ENCODE data around the gene SLC26A11. TPM values are rescaled to one million over a fixed set of nuclear protein-coding genes. Genes with fewer than 3 reads are reported as not detected.

Gene SLC26A11
- total RNA-seq, 1 experiment from 2014 or later, result 17.7 TPM

- TF ChIP-seq RAD21 (IDR thresholded peaks at IDR 0.05; ENCODE audit: low read depth), result no peak
Observed at GRCh38 chr17:80190716-80191115, 29.5 kb upstream of the SLC26A11 start (continued).

GRCh38 chr17:80191192-80191591, 29.0 kb upstream of the SLC26A11 start:
- no peak for TF ChIP-seq CBX3 (IDR thresholded peaks at IDR 0.05; ENCODE audit: low read depth)
- TF ChIP-seq, protein P1, sequence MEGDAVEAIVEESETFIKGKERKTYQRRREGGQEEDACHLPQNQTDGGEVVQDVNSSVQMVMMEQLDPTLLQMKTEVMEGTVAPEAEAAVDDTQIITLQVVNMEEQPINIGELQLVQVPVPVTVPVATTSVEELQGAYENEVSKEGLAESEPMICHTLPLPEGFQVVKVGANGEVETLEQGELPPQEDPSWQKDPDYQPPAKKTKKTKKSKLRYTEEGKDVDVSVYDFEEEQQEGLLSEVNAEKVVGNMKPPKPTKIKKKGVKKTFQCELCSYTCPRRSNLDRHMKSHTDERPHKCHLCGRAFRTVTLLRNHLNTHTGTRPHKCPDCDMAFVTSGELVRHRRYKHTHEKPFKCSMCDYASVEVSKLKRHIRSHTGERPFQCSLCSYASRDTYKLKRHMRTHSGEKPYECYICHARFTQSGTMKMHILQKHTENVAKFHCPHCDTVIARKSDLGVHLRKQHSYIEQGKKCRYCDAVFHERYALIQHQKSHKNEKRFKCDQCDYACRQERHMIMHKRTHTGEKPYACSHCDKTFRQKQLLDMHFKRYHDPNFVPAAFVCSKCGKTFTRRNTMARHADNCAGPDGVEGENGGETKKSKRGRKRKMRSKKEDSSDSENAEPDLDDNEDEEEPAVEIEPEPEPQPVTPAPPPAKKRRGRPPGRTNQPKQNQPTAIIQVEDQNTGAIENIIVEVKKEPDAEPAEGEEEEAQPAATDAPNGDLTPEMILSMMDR (IDR thresholded peaks at IDR 0.05 in 2 of 3, conservative IDR thresholded peaks at IDR 0.05 in 1 of 3; ENCODE audit: borderline replicate concordance in 1 of 3, insufficient read depth in 1 of 3, low read depth in 2 of 3, low read length in 2 of 3), result 0 out of 6 replicates have a peak, but pooled peaks of 1 of the 3 experiments have one; percentile 6
- Histone ChIP-seq H3K9me3 (ENCODE audit: control insufficient read depth in 1 of 2, insufficient read depth in 1 of 2, low read depth in 1 of 2, low read length in 2 of 2) (no peaks in the 10 kb centered on the region; a peak in 1 of 4 replicates), H4K20me1 (ENCODE audit: insufficient read depth) (no peaks in the 10 kb centered on the region), H2AFZ (ENCODE audit: low read depth, low read length, poor library complexity, severe bottlenecking) (no peak overlapping the region), H3K9me2 (ENCODE audit: insufficient read depth) (no peaks in the 10 kb centered on the region), H3K4me2 (ENCODE audit: low read length) (no peak overlapping the region), H3K4me3 (replicated peaks in 1 of 2; ENCODE audit: low read depth in 1 of 2, low read length in 2 of 2) (no peak overlapping the region), H3K4me1 (ENCODE audit: control insufficient read depth in 1 of 2, insufficient read depth in 2 of 2, low read length in 2 of 2) (peaks cover 0 to 16% of the 10 kb centered on the region in 2 experiments; a peak in 1 of 4 replicates), H3K27me3 (ENCODE audit: insufficient read depth, low read length) (no peaks in the 10 kb centered on the region; the same call in 1 of the 2 replicates), H3K79me2 (ENCODE audit: insufficient read depth, low read length) (no peaks in the 10 kb centered on the region), H3K9ac (ENCODE audit: low read length) (no peak overlapping the region), H3K36me3 (ENCODE audit: control insufficient read depth in 1 of 2, insufficient read depth in 2 of 2, low read length in 2 of 2) (no peaks in the 10 kb centered on the region), H3K27ac (ENCODE audit: low read depth, low read length) (no peak overlapping the region)
- ATAC-seq (no peak), DNase-seq (ENCODE audit: low read depth, low spot score) (no peak)
- intact Hi-C loops (cut with micrococcal nuclease), result no loop called here
- POLR2A ChIA-PET, result interaction anchor here (1.7 kb wide), 1 partner anchor 42 kb away, joined by 4 read pairs; no protein-coding TSS in a partner anchor
- RAD21 ChIA-PET (ENCODE audit: low non-redundant PET in 1 of 2, low total read pairs in 2 of 2, uncharacterized antibody in 2 of 2, unreplicated experiment in 2 of 2), result no interaction called here
- BruUV-seq (replicated peaks), result no TSS peak
- CTCF ChIA-PET, result interaction anchor here (0.7 to 1.0 kb wide), 2 partner anchors 9 to 12 kb away, joined by 3 to 4 read pairs; no protein-coding TSS in a partner anchor

Measured in HCT116 (cell line).